Thyroid gland (tissue), 4 donors: ENCODE data around the gene TAX1BP3.

Experiments
- POLR2A ChIP-seq, 2 donors: fragments of 450-650 bp; IDR thresholded peaks; one replicate each; pipeline ENCODE4 v1.6.1; 2017; ENCODE audit warnings: antibody characterized with exemption in 2 of 2, mild to moderate bottlenecking in 2 of 2, moderate library complexity in 1 of 2
- TF ChIP-seq, protein P1 (sequence below), 6 experiments: fragments of 200-600 bp in 3 of 6; fragments of 450-650 bp in 3 of 6; sonication (generic) in 3 of 6; IDR thresholded peaks; one replicate each; pipeline ENCODE4 v1.5.1; 2016 to 2019; ENCODE audit warnings: antibody characterized with exemption in 6 of 6, mild to moderate bottlenecking in 2 of 6, inconsistent platforms in 1 of 6, moderate library complexity in 1 of 6

DNA sequence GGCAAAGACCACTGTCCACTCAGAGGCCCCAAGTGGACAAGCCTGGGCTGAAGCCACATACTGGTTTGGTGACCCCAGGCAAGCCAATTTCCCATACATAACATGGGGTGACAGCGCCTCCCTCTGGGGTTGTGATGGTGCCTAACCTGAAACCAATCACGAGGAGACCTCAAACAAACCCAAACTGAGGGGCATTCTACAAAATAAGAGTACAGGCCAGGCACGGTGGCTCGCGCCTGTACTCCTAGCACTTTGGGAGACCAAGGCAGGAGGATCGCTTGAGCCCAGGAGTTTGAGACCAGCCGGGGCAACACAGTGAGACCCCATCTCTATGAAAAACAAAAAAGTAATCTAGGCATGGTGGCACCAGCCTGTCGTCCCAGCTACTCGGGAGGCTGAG is 24.0 kb upstream of the TAX1BP3 start:
- TF ChIP-seq, protein P1, sequence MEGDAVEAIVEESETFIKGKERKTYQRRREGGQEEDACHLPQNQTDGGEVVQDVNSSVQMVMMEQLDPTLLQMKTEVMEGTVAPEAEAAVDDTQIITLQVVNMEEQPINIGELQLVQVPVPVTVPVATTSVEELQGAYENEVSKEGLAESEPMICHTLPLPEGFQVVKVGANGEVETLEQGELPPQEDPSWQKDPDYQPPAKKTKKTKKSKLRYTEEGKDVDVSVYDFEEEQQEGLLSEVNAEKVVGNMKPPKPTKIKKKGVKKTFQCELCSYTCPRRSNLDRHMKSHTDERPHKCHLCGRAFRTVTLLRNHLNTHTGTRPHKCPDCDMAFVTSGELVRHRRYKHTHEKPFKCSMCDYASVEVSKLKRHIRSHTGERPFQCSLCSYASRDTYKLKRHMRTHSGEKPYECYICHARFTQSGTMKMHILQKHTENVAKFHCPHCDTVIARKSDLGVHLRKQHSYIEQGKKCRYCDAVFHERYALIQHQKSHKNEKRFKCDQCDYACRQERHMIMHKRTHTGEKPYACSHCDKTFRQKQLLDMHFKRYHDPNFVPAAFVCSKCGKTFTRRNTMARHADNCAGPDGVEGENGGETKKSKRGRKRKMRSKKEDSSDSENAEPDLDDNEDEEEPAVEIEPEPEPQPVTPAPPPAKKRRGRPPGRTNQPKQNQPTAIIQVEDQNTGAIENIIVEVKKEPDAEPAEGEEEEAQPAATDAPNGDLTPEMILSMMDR (IDR thresholded peaks at IDR 0.05): no peak
- TF ChIP-seq POLR2A (IDR thresholded peaks at IDR 0.05): no peak
